Mucosa of descending colon (tissue), 3 donors: Measurements from ENCODE around the gene DGAT2. TPM values are rescaled to one million over a fixed set of nuclear protein-coding genes. Genes with fewer than 3 reads are reported as not detected.
"Not testable (repeated sequence)": the region's sequence is repeated elsewhere in the genome, so short reads cannot be mapped to it uniquely, and the experiment has no call there.

Experiments used
- ATAC-seq: fragments of 200-7000 bp; cut with Tn5 transposase; one replicate; pipeline ENCODE4 v1.9.1; 2020; ENCODE audit warnings: mild to moderate bottlenecking, moderate library complexity
- DNase-seq, 3 donors: peaks; one replicate each; pipeline ENCODE4 v3.0.0-alpha.2; 2020
- H3K36me3 ChIP-seq: fragments of 200-600 bp; one replicate; pipeline ENCODE4 v1.8.0; 2021; ENCODE audit warnings: low read depth, mild to moderate bottlenecking
- H3K4me1 ChIP-seq: fragments of 200-600 bp; one replicate; pipeline ENCODE4 v1.8.0; 2021; ENCODE audit warnings: low read depth, mild to moderate bottlenecking
- H3K4me3 ChIP-seq: fragments of 200-600 bp; one replicate; pipeline ENCODE4 v1.8.0; 2021; ENCODE audit warnings: mild to moderate bottlenecking
- H3K9me3 ChIP-seq: fragments of 200-600 bp; one replicate; pipeline ENCODE4 v1.8.0; 2021; ENCODE audit warnings: mild to moderate bottlenecking
- CTCF ChIP-seq: fragments of 200-600 bp; IDR thresholded peaks from one replicate; pipeline ENCODE4 v1.8.0; 2022; ENCODE audit warnings: antibody characterized with exemption, mild to moderate bottlenecking
- intact Hi-C, 2 donors: fragments of 100-400 bp; cut with DNase I in 1 of 2; cut with micrococcal nuclease in 1 of 2; formaldehyde crosslinking; loops; one replicate each; pipeline versions ENCODE4 v1.11.0 to v1.11.1; 2022; cut with DNase I, micrococcal nuclease
- total RNA-seq, 3 donors: library from RNA; stranded (reverse); fragmentation: NEBNext Ultra II Directional in 2 of 3; extraction: Animal tissue kit (Norgen Biotek cat#: 25700) in 2 of 3; gene quantifications; one replicate each; pipeline versions ENCODE4 v1.2.1 to v1.2.4, GENCODE V29; 2021 to 2023
- donor health status: DM: no; HTN: no; CAD: no; lungs with moderate emphysema.
- donor health status: DM: no; HTN: no; CAD: no.
- donor health status: DM: no; HTN: yes; CAD: no.

The DGAT2 gene
- total RNA-seq, 3 donors from 2014 or later = 3.4 to 4.2 (median 3.5) TPM

- ATAC-seq = peak; percentile 88
- H3K4me1 ChIP-seq = peaks cover 5% of the 10 kb centered on the region
- no peak for TF ChIP-seq CTCF
- peak; percentile 49 to 64 (median 61) for DNase-seq
- no peak overlapping the region for H3K4me3 ChIP-seq
- H3K9me3 ChIP-seq = no peaks in the 10 kb centered on the region
- H3K36me3 ChIP-seq = no peaks in the 10 kb centered on the region
- intact Hi-C loops = no loop called here
Measured at GRCh38 chr11:75734491-75735180, 33.9 kb upstream of the DGAT2 start.

DNA sequence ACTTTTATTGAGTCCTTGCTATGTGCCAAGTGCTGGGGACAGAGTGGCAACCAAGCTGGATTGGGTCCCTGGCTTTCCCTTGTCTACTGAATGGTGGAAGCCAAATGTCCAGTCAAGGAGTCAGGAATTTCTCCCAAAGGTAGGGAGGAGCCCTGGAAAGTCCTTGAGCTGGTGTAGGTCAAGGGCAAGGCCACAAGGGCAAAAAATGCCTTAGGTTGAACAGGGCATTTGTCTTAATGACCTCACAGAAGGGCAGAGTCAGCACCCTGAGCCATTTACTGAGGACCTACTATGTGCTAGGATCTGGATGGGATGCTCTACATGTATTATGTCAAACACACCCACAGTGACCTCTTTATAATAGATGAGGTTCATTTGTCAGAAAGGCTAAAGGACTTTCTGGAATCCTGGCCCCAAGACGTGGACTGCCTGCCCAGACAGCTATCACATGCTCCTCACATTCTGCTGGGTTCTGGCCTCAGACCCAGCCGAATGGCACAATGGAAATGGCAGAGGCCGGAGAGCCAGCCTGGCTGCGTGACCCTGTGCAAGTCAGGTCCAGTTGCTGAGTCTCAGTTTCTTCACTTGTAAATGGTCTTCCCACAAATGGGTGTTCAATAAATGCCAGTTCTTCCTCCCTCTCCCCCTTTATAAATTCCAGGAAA, 33.3 kb upstream of the DGAT2 start:
- ATAC-seq = no peak
- no peak for TF ChIP-seq CTCF
- Histone ChIP-seq H3K4me1 (peaks cover 5% of the 10 kb centered on the region), H3K36me3 (no peaks in the 10 kb centered on the region), H3K4me3 (no peak overlapping the region), H3K9me3 (no peaks in the 10 kb centered on the region)
- DNase-seq = no peak
- intact Hi-C loops = no loop called here

DNA sequence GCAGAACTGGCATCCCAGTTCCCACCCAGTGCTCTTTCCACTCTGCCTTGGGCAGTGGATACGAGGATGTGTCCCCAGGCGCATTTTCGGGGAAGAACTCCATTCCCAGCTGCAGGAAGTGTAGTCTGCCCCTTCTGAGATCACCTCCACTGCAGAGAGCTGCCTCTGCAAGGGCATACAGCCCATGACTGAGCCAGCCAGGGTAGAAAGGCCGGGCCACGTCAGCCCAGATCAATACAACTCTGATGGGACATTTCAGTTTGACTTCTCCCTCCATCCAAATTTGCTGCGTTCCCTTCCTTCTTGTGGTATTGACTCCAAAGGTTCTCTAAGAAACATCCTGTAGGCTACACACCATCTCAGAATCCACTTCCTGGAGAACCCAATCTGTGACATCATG, 31.3 kb upstream of the DGAT2 start:
- Histone ChIP-seq H3K4me3 (no peak overlapping the region), H3K9me3 (no peaks in the 10 kb centered on the region), H3K4me1 (peaks cover 5% of the 10 kb centered on the region), H3K36me3 (no peaks in the 10 kb centered on the region)
- no peak for TF ChIP-seq CTCF
- ATAC-seq = no peak
- no peak for DNase-seq
- intact Hi-C loops = no loop called here

GRCh38 chr11:75740681-75741080, 27.9 kb upstream of the DGAT2 start:
- TF ChIP-seq CTCF = no peak
- Histone ChIP-seq H3K4me3 (no peak overlapping the region), H3K9me3 (no peaks in the 10 kb centered on the region), H3K4me1 (no peaks in the 10 kb centered on the region), H3K36me3 (no peaks in the 10 kb centered on the region)
- no peak for ATAC-seq
- no peak for DNase-seq
- intact Hi-C loops = no loop called here

GRCh38 chr11:75743159-75743558, 25.4 kb upstream of the DGAT2 start:
- H3K4me1 ChIP-seq, DNase-seq, H3K9me3 ChIP-seq, ATAC-seq, intact Hi-C loops, H3K4me3 ChIP-seq, H3K36me3 ChIP-seq: not testable (repeated sequence)

DNA sequence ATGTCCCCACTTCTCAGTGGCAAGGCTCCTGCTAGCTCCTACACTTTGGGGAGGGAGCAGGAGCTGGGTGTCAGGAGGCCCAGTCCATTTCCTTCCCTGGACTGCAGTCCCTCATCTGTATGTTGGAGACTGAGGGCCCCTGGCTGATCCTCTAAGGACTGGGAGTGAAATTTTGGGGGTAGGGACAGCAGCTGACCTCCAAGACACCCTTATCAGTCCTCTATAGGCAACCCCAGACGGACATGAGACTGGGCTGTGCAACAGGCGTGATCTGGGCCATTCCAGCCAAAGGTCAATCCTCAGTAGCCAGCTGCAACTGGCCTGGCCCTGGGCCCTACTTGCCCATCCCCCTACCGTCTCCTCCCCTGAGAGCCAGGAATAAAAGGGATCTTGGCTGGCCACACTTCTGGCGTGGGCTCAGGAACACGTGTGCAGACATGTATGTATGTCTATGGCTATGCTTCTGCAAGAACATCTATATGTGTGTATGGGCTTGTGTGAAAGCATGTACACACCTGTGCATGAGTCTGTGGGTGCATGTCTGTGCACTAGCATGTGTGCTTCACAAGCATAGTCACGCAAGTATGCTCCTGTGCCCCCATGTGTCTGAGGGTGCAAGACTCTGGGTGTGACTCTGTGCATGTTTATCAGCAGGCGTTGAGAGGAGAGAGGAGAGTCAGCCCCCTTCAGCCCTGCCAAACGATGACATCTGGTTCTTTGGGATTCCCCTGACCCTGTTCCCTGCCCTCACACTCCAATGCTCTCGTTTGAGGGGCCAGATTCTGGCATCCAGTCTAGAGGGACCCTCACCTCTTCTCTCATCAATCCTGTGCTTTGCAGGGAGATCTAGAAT, 24.6 kb upstream of the DGAT2 start:
- Histone ChIP-seq H3K4me3 (no peak overlapping the region), H3K9me3 (no peaks in the 10 kb centered on the region), H3K4me1 (no peaks in the 10 kb centered on the region), H3K36me3 (no peaks in the 10 kb centered on the region)
- intact Hi-C loops = no loop called here
- ATAC-seq (peak; percentile 71), DNase-seq (no peak)
- no peak for TF ChIP-seq CTCF
